Thyroid gland (tissue), 4 donors: Measurements from ENCODE around the gene PSMD11. TPM values are rescaled to one million over a fixed set of nuclear protein-coding genes. Genes with fewer than 3 reads are reported as not detected.

Experiments used
- DNase-seq, 2 donors: peaks; one replicate each; pipeline ENCODE4 v3.0.0-alpha.2; 2019
- H3K27ac ChIP-seq, 3 donors: fragments of 200-600 bp; sonication (generic); 1 replicate in 2 of 3; 2 replicates in 1 of 3; pipeline ENCODE4 v1.5.1; 2016 to 2019; ENCODE audit warnings: mild to moderate bottlenecking in 1 of 3, moderate library complexity in 1 of 3
- H3K27me3 ChIP-seq: fragments of 200-600 bp; sonication (generic); one replicate; pipeline ENCODE4 v1.5.1; 2019
- H3K36me3 ChIP-seq, 2 donors: fragments of 200-600 bp; sonication (generic); one replicate each; pipeline ENCODE4 v1.5.1; 2016 to 2019
- H3K4me1 ChIP-seq, 2 donors: fragments of 200-600 bp; sonication (generic); one replicate each; pipeline ENCODE4 v1.5.1; 2017 to 2019
- H3K4me3 ChIP-seq, 3 donors: fragments of 200-600 bp; sonication (generic); replicated peaks in 1 of 3; 1 replicate in 2 of 3; 2 replicates in 1 of 3; pipeline ENCODE4 v1.5.1; 2016; ENCODE audit warnings: mild to moderate bottlenecking in 1 of 3
- H3K9me3 ChIP-seq: fragments of 200-600 bp; sonication (generic); one replicate; pipeline ENCODE4 v1.5.1; 2017
- CTCF ChIP-seq, 6 experiments: fragments of 200-600 bp in 3 of 6; fragments of 450-650 bp in 3 of 6; sonication (generic) in 3 of 6; IDR thresholded peaks; one replicate each; pipeline ENCODE4 v1.5.1; 2016 to 2019; ENCODE audit warnings: antibody characterized with exemption in 6 of 6, mild to moderate bottlenecking in 2 of 6, inconsistent platforms in 1 of 6, moderate library complexity in 1 of 6
- POLR2A ChIP-seq, 2 donors: fragments of 450-650 bp; IDR thresholded peaks; one replicate each; pipeline ENCODE4 v1.6.1; 2017; ENCODE audit warnings: antibody characterized with exemption in 2 of 2, mild to moderate bottlenecking in 2 of 2, moderate library complexity in 1 of 2
- WGBS, 2 donors: methylation state at CpG; one replicate each; pipeline ENCODE4 v1.1.5; 2017; 5-methylcytosine and 5-hydroxymethylcytosine counted together
- intact Hi-C: fragments of 100-400 bp; cut with DNase I; formaldehyde crosslinking; loops from one replicate; pipeline ENCODE4 v1.15.1; 2023
- total RNA-seq, 4 donors: library from RNA; depleted of rRNA; stranded (reverse); fragments of >200 nt; gene quantifications; one replicate each; pipeline ENCODE4 v1.2.3, GENCODE V29; 2016

The PSMD11 gene
- total RNA-seq, 4 donors from 2014 or later: 41.3 to 73.8 (median 64.3) TPM

- TF ChIP-seq POLR2A (IDR thresholded peaks at IDR 0.05): no peak
- no peak for TF ChIP-seq CTCF (IDR thresholded peaks at IDR 0.05)
- H3K4me3 ChIP-seq: no peak overlapping the region
- peaks cover 25 to 61% of the 10 kb centered on the region in 2 donors for H3K36me3 ChIP-seq
- WGBS, 2 donors: 85 to 96% methylated on average over 1 of the region's 1 CpG
- DNase-seq: no peak
- H3K4me1 ChIP-seq: no peaks in the 10 kb centered on the region
- no peaks in the 10 kb centered on the region for H3K9me3 ChIP-seq
- no peaks in the 10 kb centered on the region for H3K27me3 ChIP-seq
- intact Hi-C loops: no loop called here
- H3K27ac ChIP-seq: no peak overlapping the region
Observed at GRCh38 chr17:32452281-32452680, 8.0 kb downstream of the PSMD11 start.

DNA sequence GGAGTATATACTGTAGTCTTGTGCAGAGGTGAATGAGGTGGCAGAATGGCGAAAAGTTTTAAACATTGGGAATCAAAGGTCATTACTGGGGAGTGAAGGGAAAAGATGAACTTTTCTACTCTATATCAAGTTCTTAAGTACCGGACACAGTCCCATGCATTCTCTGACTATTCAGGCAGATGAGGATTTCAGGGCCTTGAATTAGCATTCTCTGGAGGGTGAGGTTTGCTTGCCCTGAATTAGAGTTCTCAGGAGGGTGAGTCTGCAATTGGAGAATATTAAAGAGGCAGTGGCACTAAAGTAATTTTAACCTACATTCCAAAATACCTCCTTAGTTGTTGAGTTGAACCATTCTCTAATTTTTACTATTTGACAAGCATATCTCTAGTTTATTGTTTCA lies 9.1 kb downstream of the PSMD11 start:
- no peak for TF ChIP-seq CTCF (IDR thresholded peaks at IDR 0.05)
- TF ChIP-seq POLR2A (IDR thresholded peaks at IDR 0.05): no peak
- peaks cover 27 to 64% of the 10 kb centered on the region in 2 donors for H3K36me3 ChIP-seq
- WGBS, 2 donors: 98% methylated on average over 2 of the region's 2 CpGs
- no peak for DNase-seq
- H3K27ac ChIP-seq: no peak overlapping the region
- intact Hi-C loops: no loop called here
- no peak overlapping the region for H3K4me3 ChIP-seq
- no peaks in the 10 kb centered on the region for H3K27me3 ChIP-seq
- no peaks in the 10 kb centered on the region for H3K9me3 ChIP-seq
- H3K4me1 ChIP-seq: no peaks in the 10 kb centered on the region

- DNase-seq: no peak
- H3K9me3 ChIP-seq: no peaks in the 10 kb centered on the region
- peaks cover 42 to 70% of the 10 kb centered on the region in 2 donors for H3K36me3 ChIP-seq
- H3K27me3 ChIP-seq: no peaks in the 10 kb centered on the region
- no peak overlapping the region for H3K4me3 ChIP-seq
- intact Hi-C loops: no loop called here
- no peak overlapping the region for H3K27ac ChIP-seq
- TF ChIP-seq POLR2A (IDR thresholded peaks at IDR 0.05) (no peak), CTCF (IDR thresholded peaks at IDR 0.05) (no peak)
- H3K4me1 ChIP-seq: no peaks in the 10 kb centered on the region
Observed at GRCh38 chr17:32458371-32458770, 14.1 kb downstream of the PSMD11 start.

- Histone ChIP-seq H3K27me3 (no peaks in the 10 kb centered on the region), H3K36me3 (peaks cover 49 to 68% of the 10 kb centered on the region in 2 donors), H3K4me3 (no peak overlapping the region), H3K27ac (no peak overlapping the region), H3K4me1 (no peaks in the 10 kb centered on the region), H3K9me3 (no peaks in the 10 kb centered on the region)
- no peak for DNase-seq
- 92 to 93% methylated on average over 4 of the region's 4 CpGs for WGBS, 2 donors
- intact Hi-C loops: no loop called here
- TF ChIP-seq POLR2A (IDR thresholded peaks at IDR 0.05) (no peak), CTCF (IDR thresholded peaks at IDR 0.05) (no peak)
Observed at GRCh38 chr17:32460054-32460453, 15.7 kb downstream of the PSMD11 start.

- Histone ChIP-seq H3K9me3 (no peaks in the 10 kb centered on the region), H3K4me3 (no peak overlapping the region), H3K27me3 (no peaks in the 10 kb centered on the region), H3K36me3 (peaks cover 48 to 71% of the 10 kb centered on the region in 2 donors), H3K4me1 (no peaks in the 10 kb centered on the region), H3K27ac (no peak overlapping the region)
- DNase-seq: no peak
- no peak for TF ChIP-seq POLR2A (IDR thresholded peaks at IDR 0.05)
- no peak for TF ChIP-seq CTCF (IDR thresholded peaks at IDR 0.05)
- intact Hi-C loops: no loop called here
- 77% methylated on average over 4 of the region's 4 CpGs for WGBS, 2 donors
Observed at GRCh38 chr17:32461498-32461852, 17.2 kb downstream of the PSMD11 start.
